ENCODE data around the gene PLCH2.

The PLCH2 gene

DNA sequence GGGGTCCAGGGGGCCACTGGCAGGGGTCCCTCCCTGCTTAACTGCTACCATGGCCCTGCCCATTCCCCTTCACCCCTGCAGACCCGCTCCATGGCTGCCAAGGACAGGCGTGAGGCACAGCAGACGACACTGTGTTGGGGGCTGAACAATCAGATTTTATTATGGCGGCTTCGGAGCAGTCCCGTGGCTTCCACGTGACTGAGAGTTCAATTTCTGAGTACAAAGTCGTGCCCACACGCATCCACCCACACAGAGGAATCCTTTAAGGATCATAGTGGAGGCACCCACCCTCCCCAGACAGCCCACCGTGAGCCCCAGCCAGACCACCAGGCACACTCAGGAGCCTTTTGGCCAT is 52.5 kb downstream of the PLCH2 start:
- DNase-seq (ENCODE audit: insufficient read length, low spot score) (no peak), FAIRE-seq (no peak)
- no peak for TF ChIP-seq POLR2A (IDR thresholded peaks at IDR 0.05; ENCODE audit: low read depth, low read length)

GRCh38 chr1:2528966-2529783 is 53.1 kb downstream of the PLCH2 start:
- no peak for FAIRE-seq
- TF ChIP-seq POLR2A (IDR thresholded peaks at IDR 0.05; ENCODE audit: low read depth, low read length): no peak
- no peak for DNase-seq (ENCODE audit: insufficient read length, low spot score)

DNA sequence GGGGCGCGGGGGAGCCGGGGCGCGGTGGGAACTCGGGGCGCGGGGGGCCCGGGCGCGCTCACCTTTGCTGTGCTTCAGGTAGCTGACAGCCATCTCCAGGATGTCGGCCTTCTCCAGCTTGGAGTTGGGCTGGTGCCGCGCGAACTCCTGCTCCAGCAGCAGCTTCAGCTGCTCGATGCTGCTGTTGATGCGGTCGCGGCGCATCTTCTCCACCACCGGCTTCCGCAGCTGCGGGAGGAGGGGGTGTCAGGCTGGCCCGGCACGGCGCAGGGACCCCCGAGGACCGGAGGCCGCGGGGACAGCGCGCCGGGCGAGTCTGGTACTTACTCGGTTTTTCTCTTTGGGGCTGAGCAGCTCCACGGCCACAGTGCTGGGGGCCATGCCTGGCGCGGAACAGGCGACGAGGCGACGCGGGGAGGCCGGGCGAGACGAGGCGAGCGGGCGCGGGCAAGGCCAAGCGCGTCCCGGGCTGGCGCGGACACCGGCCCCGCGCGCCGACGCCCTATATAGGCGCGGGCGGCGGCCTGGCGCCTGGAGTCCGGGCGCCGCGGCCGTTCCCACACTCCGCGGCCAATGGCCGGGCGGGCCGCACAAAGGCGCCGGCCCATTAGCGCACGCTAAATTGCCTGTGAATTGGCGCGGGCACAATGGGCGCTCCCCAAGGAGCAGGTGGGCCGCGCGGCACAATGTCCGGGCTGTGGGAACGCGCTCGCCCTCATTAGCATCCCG is 53.9 kb downstream of the PLCH2 start, which contains the start of gene HES5:
Gene HES5, minus strand, starts transcription at position 480 of the 729 bp plus-strand sequence. Its CDS starts 99 bp downstream, at position 381.
- FAIRE-seq (no peak), DNase-seq (ENCODE audit: insufficient read length, low spot score) (no peak)
- TF ChIP-seq POLR2A (IDR thresholded peaks at IDR 0.05; ENCODE audit: low read depth, low read length): no peak

DNA sequence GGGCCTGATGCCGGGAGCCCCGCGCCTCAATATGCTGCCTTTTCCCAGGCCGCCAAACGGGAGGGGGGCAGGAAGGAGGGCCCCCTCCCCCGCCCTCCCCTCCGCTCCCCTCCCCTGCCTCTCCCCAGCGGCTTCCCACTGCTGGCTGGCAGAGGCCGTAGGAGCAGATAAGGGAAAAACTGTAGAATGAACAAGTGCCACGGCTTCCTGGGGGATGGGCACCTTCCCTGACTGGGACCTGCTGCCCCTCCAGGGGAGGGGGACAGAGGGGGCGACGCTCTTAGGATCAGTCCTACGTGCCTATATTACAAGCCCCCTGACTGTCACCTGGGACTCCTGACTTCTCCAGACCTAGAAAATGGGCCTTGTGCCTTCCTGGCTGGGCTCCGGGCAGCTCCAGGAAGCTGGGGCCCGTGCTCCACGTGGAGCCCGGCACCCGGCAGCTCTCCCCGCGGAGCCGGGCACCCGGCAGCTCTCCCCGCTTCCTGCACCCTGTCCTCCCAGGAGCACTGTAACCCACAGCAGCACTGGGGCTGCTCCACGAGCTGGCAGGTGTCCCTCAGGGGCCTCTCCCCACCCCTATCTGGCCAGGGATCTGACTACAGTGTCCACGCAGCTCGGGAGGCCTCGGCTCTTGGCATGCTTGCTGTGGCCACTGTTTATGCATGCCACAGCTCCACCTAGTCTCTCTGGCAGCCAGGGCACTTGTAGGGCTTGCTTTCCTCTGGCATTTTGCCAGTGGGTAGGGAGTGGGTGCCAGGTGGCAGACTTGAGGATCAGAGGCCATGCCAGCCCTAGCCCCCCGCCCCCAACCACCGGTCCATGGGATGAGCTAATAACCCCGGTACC is 54.6 kb downstream of the PLCH2 start:
- TF ChIP-seq POLR2A (IDR thresholded peaks at IDR 0.05; ENCODE audit: low read depth, low read length): no peak
- FAIRE-seq (no peak), DNase-seq (ENCODE audit: insufficient read length, low spot score) (peak; percentile 50)

DNA sequence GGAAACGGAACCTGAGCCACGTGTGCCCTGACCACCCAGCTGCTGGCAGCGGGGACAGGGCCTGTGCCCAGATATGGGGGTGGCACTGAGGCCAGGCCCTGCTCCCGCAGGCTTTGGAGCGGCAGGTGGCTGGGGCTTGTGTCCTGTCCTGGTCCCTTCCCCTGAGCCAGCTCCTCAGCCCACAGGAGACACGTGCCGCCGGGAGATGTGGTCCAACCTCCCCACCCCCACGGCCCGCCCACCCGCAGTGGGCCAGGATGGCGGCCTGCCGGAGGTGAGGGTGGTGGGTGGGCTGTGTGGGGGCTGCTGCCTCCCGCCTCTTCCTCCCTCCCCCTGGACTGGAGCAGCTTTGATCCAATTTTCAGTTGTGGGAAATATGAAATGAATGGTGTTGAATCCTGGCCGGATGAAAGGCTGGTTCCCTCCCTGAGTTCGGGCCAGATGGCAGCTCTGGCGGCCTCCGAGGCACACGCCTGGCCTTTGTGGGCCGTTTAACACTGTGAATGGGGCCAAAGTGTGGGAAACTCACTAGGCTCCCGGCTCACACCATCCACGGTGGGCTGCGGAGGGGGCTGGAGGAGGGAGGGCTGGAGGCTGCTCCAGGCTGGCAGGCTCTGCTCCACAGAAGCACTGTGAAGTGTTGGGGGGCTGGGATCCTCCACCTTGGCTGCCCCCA is 56.5 kb downstream of the PLCH2 start:
- no peak for DNase-seq (ENCODE audit: insufficient read length, low spot score)
- TF ChIP-seq POLR2A (IDR thresholded peaks at IDR 0.05; ENCODE audit: low read depth, low read length): no peak
- FAIRE-seq: no peak

- FAIRE-seq (no peak), DNase-seq (ENCODE audit: insufficient read length, low spot score) (no peak)
- no peak for TF ChIP-seq POLR2A (IDR thresholded peaks at IDR 0.05; ENCODE audit: low read depth, low read length)
Measured at GRCh38 chr1:2533365-2533764, 57.3 kb downstream of the PLCH2 start.

GRCh38 chr1:2534315-2534686 is 58.2 kb downstream of the PLCH2 start:
- FAIRE-seq: no peak
- TF ChIP-seq POLR2A (IDR thresholded peaks at IDR 0.05; ENCODE audit: low read depth, low read length): no peak
- DNase-seq (ENCODE audit: insufficient read length, low spot score): no peak

DNA sequence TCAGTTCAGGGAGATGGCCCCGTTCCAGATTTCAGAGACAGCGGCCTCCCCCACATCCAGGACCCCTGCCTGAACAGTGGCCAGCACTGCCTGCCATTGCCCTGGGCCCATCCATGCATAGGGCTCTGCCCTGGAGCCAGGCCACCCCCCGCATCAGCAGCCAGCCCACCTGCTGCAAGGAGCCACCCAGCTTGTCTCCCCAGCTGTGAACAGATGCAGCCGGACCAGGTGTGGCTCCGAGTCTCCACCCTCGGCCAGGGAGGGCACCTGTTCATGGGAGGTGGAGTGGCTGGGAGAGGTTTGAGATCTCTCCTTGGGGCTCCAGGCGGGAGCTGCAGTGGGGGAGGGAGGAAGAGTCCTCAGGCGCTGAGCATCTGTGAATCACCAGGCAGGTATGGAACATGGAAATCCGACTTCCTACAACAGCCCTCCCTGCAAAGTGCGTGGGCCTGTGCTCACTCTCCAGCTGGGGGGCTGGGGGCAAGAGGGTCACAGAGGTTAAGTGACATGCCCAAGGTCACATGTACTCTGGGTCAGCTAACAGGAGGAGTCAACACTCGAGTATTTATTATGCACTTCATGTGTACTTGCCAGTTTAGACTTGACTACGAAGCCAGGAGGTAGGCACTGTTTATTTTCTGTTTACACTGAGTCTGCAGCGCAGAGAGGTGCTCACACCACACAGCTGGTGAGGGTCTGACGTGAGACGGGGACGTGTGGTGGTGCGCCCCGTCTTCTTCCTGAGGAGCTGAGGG is 58.8 kb downstream of the PLCH2 start:
- FAIRE-seq (no peak), DNase-seq (ENCODE audit: insufficient read length, low spot score) (peak; percentile 64)
- TF ChIP-seq POLR2A (IDR thresholded peaks at IDR 0.05; ENCODE audit: low read depth, low read length): no peak

DNA sequence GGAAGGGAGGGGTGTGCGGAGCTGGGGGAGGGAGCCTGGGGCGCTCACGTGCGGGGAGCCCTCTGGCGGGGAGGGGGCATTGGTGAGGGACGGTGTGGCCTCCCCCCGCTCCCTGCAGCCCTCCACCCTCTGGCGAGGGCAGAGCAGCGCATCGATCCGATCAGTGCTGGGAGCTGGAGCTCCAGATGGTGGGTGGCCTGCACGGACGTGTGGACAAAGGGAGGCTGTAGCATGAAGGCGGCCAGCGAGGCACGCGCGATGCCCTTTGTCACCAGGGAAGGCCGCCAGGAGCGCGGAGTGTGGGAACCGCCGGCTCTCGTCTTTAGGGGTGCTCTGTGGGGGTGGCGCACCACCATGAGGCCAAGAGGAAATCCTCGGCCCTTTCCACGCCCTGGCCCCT is 59.4 kb downstream of the PLCH2 start:
- no peak for FAIRE-seq
- DNase-seq (ENCODE audit: insufficient read length, low spot score): no peak
- no peak for TF ChIP-seq POLR2A (IDR thresholded peaks at IDR 0.05; ENCODE audit: low read depth, low read length)

DNA sequence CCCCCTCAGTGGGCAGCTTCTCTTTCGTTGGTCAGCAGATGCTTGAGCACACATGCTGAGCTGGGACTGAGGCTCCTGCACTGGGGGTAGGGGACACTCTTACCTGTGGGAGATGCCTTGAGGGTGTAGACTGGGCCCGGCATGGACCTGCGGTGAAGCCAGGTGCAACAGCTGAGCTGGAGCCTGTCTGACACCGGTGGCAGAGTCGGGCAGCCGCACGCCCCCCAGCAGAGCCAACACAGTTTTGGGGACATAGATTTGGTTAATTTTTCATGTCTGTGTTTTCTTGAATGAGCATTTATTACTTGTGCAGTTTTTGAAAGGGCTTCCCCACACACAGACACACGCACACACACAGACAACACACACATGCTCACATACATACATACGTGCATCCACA is 59.9 kb downstream of the PLCH2 start:
- TF ChIP-seq POLR2A (IDR thresholded peaks at IDR 0.05; ENCODE audit: low read depth, low read length): no peak
- DNase-seq (ENCODE audit: insufficient read length, low spot score) (no peak), FAIRE-seq (no peak)

DNA sequence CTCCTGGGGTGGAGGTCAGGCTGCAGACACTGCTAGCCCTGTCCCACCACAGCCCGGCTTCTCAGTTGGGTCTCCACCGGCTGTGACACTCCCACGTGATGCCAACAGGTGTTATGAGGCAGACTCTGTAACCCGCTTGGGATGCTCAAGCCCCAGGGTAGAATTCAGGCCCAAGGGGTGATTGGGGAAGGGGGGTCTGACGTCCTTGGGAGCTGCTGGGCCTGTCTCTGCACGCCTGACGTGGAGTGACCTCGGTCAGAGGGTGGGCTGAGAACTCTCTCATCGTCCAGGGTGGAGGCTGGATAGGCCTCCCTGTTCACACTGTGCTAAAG is 61.7 kb downstream of the PLCH2 start:
- no peak for FAIRE-seq
- no peak for TF ChIP-seq POLR2A (IDR thresholded peaks at IDR 0.05; ENCODE audit: low read depth, low read length)
- DNase-seq (ENCODE audit: insufficient read length, low spot score): no peak

GRCh38 chr1:2538376-2538775 is 62.3 kb downstream of the PLCH2 start:
- TF ChIP-seq POLR2A (IDR thresholded peaks at IDR 0.05; ENCODE audit: low read depth, low read length): no peak
- FAIRE-seq (no peak), DNase-seq (ENCODE audit: insufficient read length, low spot score) (no peak)

DNA sequence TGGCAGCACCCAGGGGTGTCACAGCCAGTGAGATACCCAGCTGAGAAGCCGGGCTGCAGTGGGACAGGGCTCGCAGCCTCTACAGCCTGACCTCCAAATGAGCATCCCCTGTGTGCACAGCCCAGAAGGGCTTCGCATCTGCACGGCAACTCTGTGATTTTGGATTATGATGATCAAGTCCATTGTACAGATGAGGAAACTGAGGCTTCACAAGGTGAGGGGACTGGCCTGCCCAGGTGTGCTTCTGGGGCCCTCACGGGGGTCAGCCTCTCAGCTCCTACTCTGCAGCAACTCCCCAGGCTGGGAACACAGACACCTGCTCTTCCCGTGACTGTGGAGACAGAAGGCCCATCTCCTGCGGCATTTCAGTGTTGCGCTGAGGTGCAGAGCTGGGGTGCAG is 62.8 kb downstream of the PLCH2 start:
- FAIRE-seq (no peak), DNase-seq (ENCODE audit: insufficient read length, low spot score) (no peak)
- TF ChIP-seq POLR2A (IDR thresholded peaks at IDR 0.05; ENCODE audit: low read depth, low read length): no peak
